A673 (cell line): ENCODE data around the gene EPHB2. TPM values are rescaled to one million over a fixed set of nuclear protein-coding genes. Genes with fewer than 3 reads are reported as not detected.

Experiments
- BruUV-seq: library from RNA; stranded (reverse); fragments of 400-500 nt; replicated peaks from 2 replicates; lab custom pipeline; 2021; lab: Mats Ljungman, UMichigan
- CTCF ChIA-PET: fragments of 300-600 bp; sonication (Branson Sonifier 250); formaldehyde crosslinking; loops from one replicate; lab custom pipeline; 2022; ENCODE audit warnings: antibody characterized with exemption; lab: Charles Lee
- POLR2A ChIA-PET: fragments of 300-600 bp; sonication (Branson Sonifier 250); formaldehyde crosslinking; loops from one replicate; lab custom pipeline; 2022; ENCODE audit warnings: antibody characterized with exemption; ENCODE audit not compliant: low non-redundant PET; lab: Charles Lee
- DNase-seq: peaks from one replicate; pipeline ENCODE4 v3.0.0-alpha.2; 2015; ENCODE audit warnings: low spot score
- H3K27ac ChIP-seq: fragments of 200-600 bp; sonication (generic); 2 replicates; pipeline ENCODE4 v1.5.1; 2016; ENCODE audit warnings: mixed run types, low read depth, mild to moderate bottlenecking, mixed read lengths, antibody characterized with exemption, low read length; ENCODE audit not compliant: poor library complexity, severe bottlenecking
- H3K27me3 ChIP-seq: fragments of 200-600 bp; sonication (generic); replicated peaks from 2 replicates; pipeline ENCODE4 v1.6.1; 2017; ENCODE audit warnings: mixed run types, low read depth, mild to moderate bottlenecking, mixed read lengths, antibody characterized with exemption, low read length; ENCODE audit not compliant: insufficient read depth, poor library complexity
- H3K36me3 ChIP-seq: fragments of 200-600 bp; sonication (generic); 2 replicates; pipeline ENCODE4 v1.6.1; 2016; ENCODE audit warnings: mixed run types, mild to moderate bottlenecking, mixed read lengths, antibody characterized with exemption, low read length; ENCODE audit not compliant: insufficient read depth, poor library complexity, severe bottlenecking
- H3K4me1 ChIP-seq: fragments of 200-600 bp; sonication (generic); 2 replicates; pipeline ENCODE4 v1.6.1; 2017; ENCODE audit warnings: mixed run types, mild to moderate bottlenecking, mixed read lengths, antibody characterized with exemption, low read length; ENCODE audit not compliant: insufficient read depth, poor library complexity, severe bottlenecking
- H3K4me3 ChIP-seq: fragments of 200-600 bp; sonication (generic); 2 replicates; pipeline ENCODE4 v1.5.1; 2016; ENCODE audit warnings: low read depth, mixed run types, mild to moderate bottlenecking, mixed read lengths, low read length; ENCODE audit not compliant: poor library complexity, severe bottlenecking
- H3K9me3 ChIP-seq: fragments of 200-600 bp; sonication (generic); 2 replicates; pipeline ENCODE4 v1.6.1; 2016; ENCODE audit warnings: mixed run types, low read depth, mild to moderate bottlenecking, mixed read lengths, antibody characterized with exemption, low read length; ENCODE audit not compliant: poor library complexity, severe bottlenecking
- EZH2 ChIP-seq: fragments of 200-600 bp; sonication (generic); IDR thresholded peaks from 2 replicates; pipeline ENCODE4 v1.6.1; 2017; ENCODE audit warnings: borderline replicate concordance, low read depth, mild to moderate bottlenecking, mixed read lengths, antibody characterized with exemption, low read length; ENCODE audit not compliant: poor library complexity, severe bottlenecking
- intact Hi-C: fragments of 100-400 bp; cut with micrococcal nuclease; formaldehyde crosslinking; loops from one replicate; pipeline ENCODE4 v1.10.0; 2022; ENCODE audit not compliant: unreplicated experiment
- total RNA-seq: library from RNA; stranded (reverse); gene quantifications from 2 replicates; pipeline ENCODE4 v1.2.3, GENCODE V29; 2021
- TF ChIP-seq, protein P1 (sequence below): fragments of 300-800, 200-600 bp; sonication (generic); conservative IDR thresholded peaks from 2 replicates; pipeline ENCODE4 v1.5.1; 2017; ENCODE audit warnings: low read depth, mild to moderate bottlenecking, antibody characterized with exemption, low read length, moderate library complexity, mixed read lengths

EPHB2 gene
- total RNA-seq, 1 experiment from 2014 or later: 10.4 TPM

DNA sequence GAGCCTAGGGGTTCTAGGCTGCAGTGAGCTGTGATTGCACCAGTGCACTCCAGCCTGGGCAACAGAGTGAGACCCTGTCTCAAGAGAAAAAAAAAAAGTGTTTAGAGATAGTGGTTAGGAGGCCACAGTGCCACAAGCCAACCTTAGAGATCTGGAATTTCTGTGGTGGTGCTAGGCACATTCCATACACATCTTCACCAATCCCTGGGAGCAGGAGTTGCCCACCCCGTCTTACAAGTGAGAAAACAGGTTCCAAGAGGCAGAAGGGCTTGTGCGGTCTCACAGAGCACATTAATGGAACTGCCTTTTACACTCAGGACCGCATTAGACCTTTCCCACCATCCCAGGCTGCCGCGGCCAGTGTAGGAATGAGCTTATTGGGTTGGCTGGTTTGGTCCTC, 93.2 kb downstream of the EPHB2 start:
- Histone ChIP-seq H3K27me3 (no peaks in the 10 kb centered on the region), H3K4me3 (no peak overlapping the region), H3K27ac (no peak overlapping the region), H3K9me3 (no peaks in the 10 kb centered on the region), H3K4me1 (peaks cover 1% of the 10 kb centered on the region), H3K36me3 (no peaks in the 10 kb centered on the region)
- no peak for DNase-seq
- no TSS peak for BruUV-seq
- CTCF ChIA-PET: no interaction called here
- POLR2A ChIA-PET: no interaction called here
- TF ChIP-seq, protein P1, sequence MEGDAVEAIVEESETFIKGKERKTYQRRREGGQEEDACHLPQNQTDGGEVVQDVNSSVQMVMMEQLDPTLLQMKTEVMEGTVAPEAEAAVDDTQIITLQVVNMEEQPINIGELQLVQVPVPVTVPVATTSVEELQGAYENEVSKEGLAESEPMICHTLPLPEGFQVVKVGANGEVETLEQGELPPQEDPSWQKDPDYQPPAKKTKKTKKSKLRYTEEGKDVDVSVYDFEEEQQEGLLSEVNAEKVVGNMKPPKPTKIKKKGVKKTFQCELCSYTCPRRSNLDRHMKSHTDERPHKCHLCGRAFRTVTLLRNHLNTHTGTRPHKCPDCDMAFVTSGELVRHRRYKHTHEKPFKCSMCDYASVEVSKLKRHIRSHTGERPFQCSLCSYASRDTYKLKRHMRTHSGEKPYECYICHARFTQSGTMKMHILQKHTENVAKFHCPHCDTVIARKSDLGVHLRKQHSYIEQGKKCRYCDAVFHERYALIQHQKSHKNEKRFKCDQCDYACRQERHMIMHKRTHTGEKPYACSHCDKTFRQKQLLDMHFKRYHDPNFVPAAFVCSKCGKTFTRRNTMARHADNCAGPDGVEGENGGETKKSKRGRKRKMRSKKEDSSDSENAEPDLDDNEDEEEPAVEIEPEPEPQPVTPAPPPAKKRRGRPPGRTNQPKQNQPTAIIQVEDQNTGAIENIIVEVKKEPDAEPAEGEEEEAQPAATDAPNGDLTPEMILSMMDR: no peak
- no peak for TF ChIP-seq EZH2
- intact Hi-C loops: no loop called here

DNA sequence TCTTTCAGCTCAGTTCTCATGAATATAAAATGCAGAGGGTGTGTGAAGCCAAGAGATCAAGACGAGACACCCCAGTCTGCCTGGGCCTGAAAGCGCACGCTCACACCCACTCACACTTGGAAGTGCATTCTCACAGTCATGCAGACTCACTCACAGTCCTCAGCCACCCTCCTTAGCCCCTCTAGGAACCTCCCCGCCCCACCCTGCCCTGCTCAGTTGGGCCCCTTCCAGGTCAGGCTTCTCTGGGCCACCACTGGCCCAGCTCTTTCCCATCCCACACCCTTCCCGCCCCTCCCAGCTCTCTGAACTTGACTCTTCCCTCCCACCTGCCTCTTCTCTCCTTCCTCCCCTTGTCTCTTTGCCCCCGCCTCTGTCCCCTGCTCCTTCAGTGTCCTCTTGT, 93.8 kb downstream of the EPHB2 start:
- POLR2A ChIA-PET: no interaction called here
- CTCF ChIA-PET: no interaction called here

DNA sequence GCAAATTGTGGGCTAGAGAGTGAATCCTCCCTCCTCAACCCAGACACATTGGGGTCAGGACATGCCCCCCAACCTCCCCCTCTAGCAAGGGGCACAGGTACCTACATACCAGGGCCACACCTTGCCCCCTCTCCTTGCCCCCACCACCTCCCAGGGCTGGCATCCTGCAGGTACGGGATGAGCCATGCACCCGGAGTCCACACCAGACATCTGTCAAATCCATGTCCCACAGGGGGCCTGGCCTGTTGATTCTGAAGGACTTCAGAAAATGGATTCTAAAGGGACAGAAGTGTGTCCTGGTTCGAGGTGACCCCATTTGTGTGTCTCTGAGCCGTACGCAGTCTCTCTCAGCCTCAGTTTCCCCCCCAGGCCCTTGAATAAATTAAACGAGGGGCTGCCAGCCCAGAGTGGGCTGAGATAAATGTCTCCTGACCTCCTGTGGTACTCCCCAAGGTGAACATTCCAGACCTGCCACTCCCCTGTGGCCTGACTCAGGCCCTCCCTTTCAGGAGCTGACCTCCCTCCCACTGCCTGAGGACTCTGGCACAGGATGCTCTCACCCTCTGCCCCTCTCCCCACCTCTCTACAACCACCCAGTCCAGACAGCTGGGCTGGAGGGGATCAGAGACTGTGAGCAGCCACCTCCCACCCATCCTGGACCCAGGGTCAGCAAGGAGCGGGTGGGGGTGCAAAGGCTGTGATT, 94.5 kb downstream of the EPHB2 start:
- Histone ChIP-seq H3K4me3 (no peak overlapping the region), H3K27ac (no peak overlapping the region), H3K9me3 (no peaks in the 10 kb centered on the region), H3K27me3 (no peaks in the 10 kb centered on the region), H3K4me1 (peaks cover 6% of the 10 kb centered on the region), H3K36me3 (no peaks in the 10 kb centered on the region)
- TF ChIP-seq, protein P1: no peak
- no peak for TF ChIP-seq EZH2
- no peak for DNase-seq
- intact Hi-C loops: no loop called here
- BruUV-seq: no TSS peak
- CTCF ChIA-PET: no interaction called here
- POLR2A ChIA-PET: no interaction called here

More for the DNA sequence above, 93.8 kb downstream of the EPHB2 start:
- H3K9me3 ChIP-seq: no peaks in the 10 kb centered on the region
- DNase-seq: no peak
- H3K36me3 ChIP-seq: no peaks in the 10 kb centered on the region
- no peak overlapping the region for H3K27ac ChIP-seq
- BruUV-seq: no TSS peak
- intact Hi-C loops: no loop called here
- TF ChIP-seq EZH2: no peak
- TF ChIP-seq, protein P1: no peak
- H3K4me3 ChIP-seq: no peak overlapping the region
- H3K27me3 ChIP-seq: no peaks in the 10 kb centered on the region
- H3K4me1 ChIP-seq: peaks cover 6% of the 10 kb centered on the region
